ENCODE results near the gene DOHH.

The DOHH gene

DNA sequence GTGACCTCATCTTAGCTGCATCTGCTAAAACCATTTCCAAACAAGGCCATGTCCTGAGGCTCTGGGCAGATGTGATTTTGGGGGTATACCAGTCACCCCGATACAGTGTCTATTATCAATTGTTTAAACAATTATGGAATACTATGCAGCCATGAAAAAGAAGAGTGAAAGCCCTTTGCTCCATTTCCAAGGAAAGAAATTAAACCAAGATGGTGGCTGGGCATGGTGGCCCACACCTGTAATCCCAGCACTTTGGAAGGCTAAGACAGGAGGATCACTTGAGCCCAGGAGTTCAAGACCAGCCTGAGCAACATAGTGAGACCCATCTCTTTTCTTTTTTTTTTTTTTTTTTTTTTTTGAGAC lies 39.3 kb upstream of the DOHH start:
- Histone ChIP-seq H3K36me3 (ENCODE audit: control insufficient read depth in 1 of 2, insufficient read depth in 2 of 2, low read length in 2 of 2) (peaks cover 0 to 11% of the 10 kb centered on the region in 2 donors), H3K4me3 (ENCODE audit: low read depth in 1 of 2, low read length in 2 of 2) (no peak overlapping the region), H3K27me3 (ENCODE audit: low read depth, low read length) (no peaks in the 10 kb centered on the region), H3K4me1 (ENCODE audit: control insufficient read depth in 1 of 2, insufficient read depth in 2 of 2, low read length in 2 of 2) (no peaks in the 10 kb centered on the region), H3K9me3 (ENCODE audit: control insufficient read depth in 1 of 2, low read length in 2 of 2) (no peaks in the 10 kb centered on the region), H3K27ac (ENCODE audit: low read length) (no peak overlapping the region)

DNA sequence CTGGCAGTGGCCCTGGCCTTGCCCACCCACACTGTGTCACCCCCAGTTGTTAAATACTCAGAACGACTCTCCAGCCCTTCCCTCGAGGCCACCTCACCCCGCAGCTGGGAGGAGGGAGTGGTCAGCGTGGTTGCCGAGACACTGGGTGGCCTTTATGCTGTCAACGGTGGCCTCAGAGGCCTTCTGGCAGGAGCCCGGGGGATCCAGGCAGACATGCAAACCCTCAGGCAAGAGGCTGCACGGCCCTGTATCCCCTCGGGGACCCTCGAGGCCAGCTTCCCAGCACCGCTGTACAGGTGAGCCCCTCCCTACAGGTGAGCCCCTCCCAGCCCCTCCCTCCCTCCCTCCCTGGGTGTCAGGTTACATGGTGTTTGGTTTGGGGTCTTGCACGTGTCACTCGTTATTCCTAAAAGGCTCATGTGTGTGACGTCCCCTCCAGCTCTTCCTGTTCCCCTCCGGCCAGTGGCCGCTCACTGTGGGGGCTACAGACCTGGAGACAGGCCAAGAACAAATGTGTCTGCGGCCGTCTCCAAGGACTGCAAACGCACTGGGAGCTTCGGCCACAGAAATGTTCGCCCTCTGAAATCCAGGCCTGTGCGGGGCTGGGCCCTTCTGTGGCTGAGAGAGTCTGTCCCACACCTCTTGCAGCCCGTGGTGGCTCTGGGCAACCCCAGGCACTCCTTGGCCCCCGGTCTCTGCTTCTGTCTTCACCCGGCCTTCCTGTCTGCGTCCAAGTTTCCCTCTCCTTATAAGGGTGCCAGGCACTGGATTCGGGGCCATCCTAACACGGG lies 38.7 kb upstream of the DOHH start, which contains the start of gene TEKTIP1:
TSS of gene TEKTIP1 (plus strand) at position 210 of the 791 bp plus-strand sequence. CDS start at position 214, 4 bp downstream.
- Histone ChIP-seq H3K9me3 (ENCODE audit: control insufficient read depth in 1 of 2, low read length in 2 of 2) (no peaks in the 10 kb centered on the region), H3K4me1 (ENCODE audit: control insufficient read depth in 1 of 2, insufficient read depth in 2 of 2, low read length in 2 of 2) (no peaks in the 10 kb centered on the region), H3K36me3 (ENCODE audit: control insufficient read depth in 1 of 2, insufficient read depth in 2 of 2, low read length in 2 of 2) (peaks cover 0 to 17% of the 10 kb centered on the region in 2 donors), H3K27ac (ENCODE audit: low read length) (no peak within 1 kb of the TSS), H3K4me3 (ENCODE audit: low read depth in 1 of 2, low read length in 2 of 2) (no peak within 1 kb of the TSS), H3K27me3 (ENCODE audit: low read depth, low read length) (no peaks in the 10 kb centered on the region)

DNA sequence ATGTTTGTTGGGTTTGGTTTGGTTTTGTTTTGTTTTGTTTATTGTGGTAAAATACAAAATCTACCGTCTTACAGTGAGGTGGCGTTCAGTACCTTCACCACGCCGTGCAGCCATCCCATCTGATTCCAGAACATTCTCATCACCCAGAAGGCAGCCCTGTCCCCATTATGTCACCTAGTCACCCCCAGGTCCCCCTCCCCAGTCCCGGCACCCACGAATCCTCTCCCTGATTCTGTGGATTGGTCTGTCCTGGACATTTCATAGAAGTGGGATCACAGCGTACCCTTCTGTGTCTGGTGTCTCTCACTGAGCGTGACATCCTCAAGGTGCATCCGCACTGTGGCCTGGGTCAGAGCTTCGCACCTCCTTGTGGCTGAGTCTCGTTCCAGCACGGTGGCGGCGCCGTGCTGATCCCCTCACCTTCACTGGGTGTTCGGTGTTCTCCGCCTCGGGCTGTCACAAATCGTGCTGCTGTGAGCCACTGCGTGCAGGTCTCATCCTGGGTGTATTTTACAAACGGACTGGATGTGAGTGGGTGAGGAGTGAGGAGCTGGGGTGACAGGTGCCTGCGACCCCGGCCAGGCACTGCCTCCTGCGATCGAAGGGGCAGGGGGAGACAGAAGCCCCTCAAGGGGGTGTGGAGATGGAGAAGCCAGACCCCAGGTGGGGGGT lies 37.9 kb upstream of the DOHH start:
- Histone ChIP-seq H3K4me1 (ENCODE audit: control insufficient read depth in 1 of 2, insufficient read depth in 2 of 2, low read length in 2 of 2) (no peaks in the 10 kb centered on the region), H3K4me3 (ENCODE audit: low read depth in 1 of 2, low read length in 2 of 2) (no peak overlapping the region), H3K27me3 (ENCODE audit: low read depth, low read length) (no peaks in the 10 kb centered on the region), H3K36me3 (ENCODE audit: control insufficient read depth in 1 of 2, insufficient read depth in 2 of 2, low read length in 2 of 2) (peaks cover 4 to 23% of the 10 kb centered on the region in 2 donors), H3K27ac (ENCODE audit: low read length) (no peak overlapping the region), H3K9me3 (ENCODE audit: control insufficient read depth in 1 of 2, low read length in 2 of 2) (no peaks in the 10 kb centered on the region)

GRCh38 chr19:3537438-3538240 lies 37.2 kb upstream of the DOHH start:
- Histone ChIP-seq H3K27ac (ENCODE audit: low read length) (no peak overlapping the region), H3K9me3 (ENCODE audit: control insufficient read depth in 1 of 2, low read length in 2 of 2) (no peaks in the 10 kb centered on the region), H3K36me3 (ENCODE audit: control insufficient read depth in 1 of 2, insufficient read depth in 2 of 2, low read length in 2 of 2) (peaks cover 4 to 30% of the 10 kb centered on the region in 2 donors), H3K4me3 (ENCODE audit: low read depth in 1 of 2, low read length in 2 of 2) (no peak overlapping the region), H3K27me3 (ENCODE audit: low read depth, low read length) (no peaks in the 10 kb centered on the region), H3K4me1 (ENCODE audit: control insufficient read depth in 1 of 2, insufficient read depth in 2 of 2, low read length in 2 of 2) (no peaks in the 10 kb centered on the region)

GRCh38 chr19:3537101-3537437 lies 36.6 kb upstream of the DOHH start:
- Histone ChIP-seq H3K36me3 (ENCODE audit: control insufficient read depth in 1 of 2, insufficient read depth in 2 of 2, low read length in 2 of 2) (peaks cover 4 to 36% of the 10 kb centered on the region in 2 donors), H3K27me3 (ENCODE audit: low read depth, low read length) (no peaks in the 10 kb centered on the region), H3K4me1 (ENCODE audit: control insufficient read depth in 1 of 2, insufficient read depth in 2 of 2, low read length in 2 of 2) (no peaks in the 10 kb centered on the region), H3K9me3 (ENCODE audit: control insufficient read depth in 1 of 2, low read length in 2 of 2) (no peaks in the 10 kb centered on the region), H3K27ac (ENCODE audit: low read length) (no peak overlapping the region), H3K4me3 (ENCODE audit: low read depth in 1 of 2, low read length in 2 of 2) (no peak overlapping the region)

DNA sequence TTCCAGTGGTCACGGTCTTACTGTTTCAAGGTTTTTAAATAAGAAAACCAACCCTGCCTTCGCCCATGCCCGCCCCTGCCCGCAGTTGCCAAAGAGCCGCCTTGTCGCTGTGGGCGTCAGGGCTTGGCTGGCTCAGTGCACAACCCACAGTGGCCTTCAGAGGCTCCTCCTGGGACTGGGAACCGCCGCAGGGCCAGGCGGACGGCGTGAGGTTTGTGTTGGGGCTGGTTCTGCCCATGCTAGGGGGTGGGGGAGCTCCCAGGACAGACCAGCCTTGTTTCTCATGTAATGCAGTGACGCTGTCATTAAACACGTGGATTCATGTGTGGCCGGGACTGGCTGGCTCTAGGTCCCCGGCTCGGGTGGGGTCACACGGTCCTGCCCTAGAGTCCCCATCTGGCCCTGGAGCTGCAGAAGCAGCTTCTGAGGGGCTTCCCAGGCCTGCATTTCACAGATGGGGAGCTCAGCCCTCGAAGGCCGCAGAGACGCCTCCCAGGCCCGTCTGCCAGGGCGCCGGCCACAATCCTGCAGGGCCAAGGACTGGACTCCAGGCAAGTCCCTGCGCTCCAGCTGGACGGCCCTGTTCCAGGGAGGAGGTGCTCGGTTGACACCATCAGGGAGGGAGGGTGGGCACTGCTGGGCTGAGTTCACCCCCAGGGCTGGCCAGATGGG lies 36.1 kb upstream of the DOHH start:
- Histone ChIP-seq H3K27me3 (ENCODE audit: low read depth, low read length) (no peaks in the 10 kb centered on the region), H3K27ac (ENCODE audit: low read length) (no peak overlapping the region), H3K4me1 (ENCODE audit: control insufficient read depth in 1 of 2, insufficient read depth in 2 of 2, low read length in 2 of 2) (no peaks in the 10 kb centered on the region), H3K36me3 (ENCODE audit: control insufficient read depth in 1 of 2, insufficient read depth in 2 of 2, low read length in 2 of 2) (peaks cover 4 to 41% of the 10 kb centered on the region in 2 donors), H3K9me3 (ENCODE audit: control insufficient read depth in 1 of 2, low read length in 2 of 2) (no peaks in the 10 kb centered on the region), H3K4me3 (ENCODE audit: low read depth in 1 of 2, low read length in 2 of 2) (no peak overlapping the region)

DNA sequence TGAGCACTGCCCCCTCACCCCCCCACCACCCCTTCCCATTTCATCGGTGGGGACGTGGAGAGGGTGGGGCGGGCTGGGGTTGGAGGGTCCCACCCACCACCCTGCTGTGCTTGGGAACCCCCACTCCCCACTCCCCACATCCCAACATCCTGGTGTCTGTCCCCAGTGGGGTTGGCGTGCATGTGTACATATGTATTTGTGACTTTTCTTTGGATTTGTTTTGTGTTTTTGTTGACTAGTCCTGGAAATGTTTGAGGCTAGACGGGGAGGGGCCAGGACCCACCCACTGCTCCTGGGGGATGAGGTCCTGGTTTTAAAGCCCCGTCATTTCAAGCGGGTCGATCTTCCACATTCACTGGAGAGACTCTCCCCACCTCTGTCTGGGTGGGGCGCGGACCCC lies 35.5 kb upstream of the DOHH start:
- Histone ChIP-seq H3K27me3 (ENCODE audit: low read depth, low read length) (no peaks in the 10 kb centered on the region), H3K36me3 (ENCODE audit: control insufficient read depth in 1 of 2, insufficient read depth in 2 of 2, low read length in 2 of 2) (peaks cover 10 to 47% of the 10 kb centered on the region in 2 donors), H3K27ac (ENCODE audit: low read length) (no peak overlapping the region), H3K4me1 (ENCODE audit: control insufficient read depth in 1 of 2, insufficient read depth in 2 of 2, low read length in 2 of 2) (no peaks in the 10 kb centered on the region), H3K9me3 (ENCODE audit: control insufficient read depth in 1 of 2, low read length in 2 of 2) (no peaks in the 10 kb centered on the region), H3K4me3 (ENCODE audit: low read depth in 1 of 2, low read length in 2 of 2) (no peak overlapping the region)

- no peak overlapping the region for H3K27ac ChIP-seq (ENCODE audit: low read length)
Measured at GRCh38 chr19:3535563-3535965, 35.1 kb upstream of the DOHH start.

GRCh38 chr19:3535235-3535535 lies 34.7 kb upstream of the DOHH start:
- Histone ChIP-seq H3K9me3 (ENCODE audit: control insufficient read depth in 1 of 2, low read length in 2 of 2) (no peaks in the 10 kb centered on the region), H3K27me3 (ENCODE audit: low read depth, low read length) (no peaks in the 10 kb centered on the region), H3K27ac (ENCODE audit: low read length) (no peak overlapping the region), H3K4me1 (ENCODE audit: control insufficient read depth in 1 of 2, insufficient read depth in 2 of 2, low read length in 2 of 2) (no peaks in the 10 kb centered on the region), H3K36me3 (ENCODE audit: control insufficient read depth in 1 of 2, insufficient read depth in 2 of 2, low read length in 2 of 2) (peaks cover 13 to 53% of the 10 kb centered on the region in 2 donors), H3K4me3 (ENCODE audit: low read depth in 1 of 2, low read length in 2 of 2) (no peak overlapping the region)

More at GRCh38 chr19:3535563-3535965, 35.1 kb upstream of the DOHH start:
- Histone ChIP-seq H3K36me3 (ENCODE audit: control insufficient read depth in 1 of 2, insufficient read depth in 2 of 2, low read length in 2 of 2) (peaks cover 13 to 51% of the 10 kb centered on the region in 2 donors), H3K4me1 (ENCODE audit: control insufficient read depth in 1 of 2, insufficient read depth in 2 of 2, low read length in 2 of 2) (no peaks in the 10 kb centered on the region), H3K9me3 (ENCODE audit: control insufficient read depth in 1 of 2, low read length in 2 of 2) (no peaks in the 10 kb centered on the region), H3K27me3 (ENCODE audit: low read depth, low read length) (no peaks in the 10 kb centered on the region), H3K4me3 (ENCODE audit: low read depth in 1 of 2, low read length in 2 of 2) (no peak overlapping the region)

GRCh38 chr19:3534375-3535234 lies 34.1 kb upstream of the DOHH start:
- Histone ChIP-seq H3K4me1 (ENCODE audit: control insufficient read depth in 1 of 2, insufficient read depth in 2 of 2, low read length in 2 of 2) (no peaks in the 10 kb centered on the region), H3K27me3 (ENCODE audit: low read depth, low read length) (no peaks in the 10 kb centered on the region), H3K9me3 (ENCODE audit: control insufficient read depth in 1 of 2, low read length in 2 of 2) (no peaks in the 10 kb centered on the region), H3K4me3 (ENCODE audit: low read depth in 1 of 2, low read length in 2 of 2) (no peak overlapping the region), H3K27ac (ENCODE audit: low read length) (no peak overlapping the region), H3K36me3 (ENCODE audit: control insufficient read depth in 1 of 2, insufficient read depth in 2 of 2, low read length in 2 of 2) (peaks cover 13 to 53% of the 10 kb centered on the region in 2 donors)

Data from muscle layer of duodenum (tissue), 2 donors.